ENCODE results near the gene TMEM139. TPM values are rescaled to one million over a fixed set of nuclear protein-coding genes. Genes with fewer than 3 reads are reported as not detected.

Gene TMEM139
- total RNA-seq, 1 experiment from 2014 or later, result 1.5 TPM

DNA sequence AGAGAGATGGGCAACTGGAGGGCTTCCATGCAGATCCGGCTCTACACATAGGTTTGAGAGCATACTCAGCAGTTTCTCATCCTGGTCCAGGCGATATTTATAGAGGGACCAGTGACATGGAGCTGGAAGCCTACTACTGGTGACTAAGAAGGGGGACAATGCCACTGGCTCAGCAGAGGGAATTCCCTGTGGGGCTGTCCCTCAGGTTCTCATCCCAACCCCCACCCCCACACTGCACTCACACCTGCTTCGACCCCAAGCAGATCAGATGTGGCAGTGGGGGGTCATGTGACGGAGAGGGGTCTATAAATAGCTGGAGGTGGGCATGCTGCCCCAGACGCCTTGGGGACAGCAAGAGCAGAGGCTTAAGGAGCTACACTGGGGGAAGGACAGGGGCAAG is 31.0 kb downstream of the TMEM139 start, which contains the start of gene CLCN1:
TSS of gene CLCN1 (plus strand) at position 336 of the 400 bp plus-strand sequence. CDS start 102 bp downstream, outside the sequence.
- Mint-ChIP-seq H3K27me3 (ENCODE audit: low read depth) (no peaks in the 10 kb centered on the region; the same call in 1 of the 2 replicates), H3K27ac (no peak within 1 kb of the TSS), H3K4me3 (no peak within 1 kb of the TSS), H3K9me3 (no peaks in the 10 kb centered on the region), H3K36me3 (no peaks in the 10 kb centered on the region), H3K4me1 (peaks cover 7% of the 10 kb centered on the region; the same call in 1 of the 2 replicates)
- ChIA-PET CTCF (interaction anchor here (0.6 to 1.3 kb wide), 7 partner anchors 10 to 109 kb away, joined by 3 to 6 read pairs (median 3); no protein-coding TSS in a partner anchor), POLR2A (no interaction called here)
- TF ChIP-seq JAZF1 (CRISPR knock-in tag; IDR thresholded peaks at IDR 0.05), result no peak
- TF ChIP-seq, protein P1, sequence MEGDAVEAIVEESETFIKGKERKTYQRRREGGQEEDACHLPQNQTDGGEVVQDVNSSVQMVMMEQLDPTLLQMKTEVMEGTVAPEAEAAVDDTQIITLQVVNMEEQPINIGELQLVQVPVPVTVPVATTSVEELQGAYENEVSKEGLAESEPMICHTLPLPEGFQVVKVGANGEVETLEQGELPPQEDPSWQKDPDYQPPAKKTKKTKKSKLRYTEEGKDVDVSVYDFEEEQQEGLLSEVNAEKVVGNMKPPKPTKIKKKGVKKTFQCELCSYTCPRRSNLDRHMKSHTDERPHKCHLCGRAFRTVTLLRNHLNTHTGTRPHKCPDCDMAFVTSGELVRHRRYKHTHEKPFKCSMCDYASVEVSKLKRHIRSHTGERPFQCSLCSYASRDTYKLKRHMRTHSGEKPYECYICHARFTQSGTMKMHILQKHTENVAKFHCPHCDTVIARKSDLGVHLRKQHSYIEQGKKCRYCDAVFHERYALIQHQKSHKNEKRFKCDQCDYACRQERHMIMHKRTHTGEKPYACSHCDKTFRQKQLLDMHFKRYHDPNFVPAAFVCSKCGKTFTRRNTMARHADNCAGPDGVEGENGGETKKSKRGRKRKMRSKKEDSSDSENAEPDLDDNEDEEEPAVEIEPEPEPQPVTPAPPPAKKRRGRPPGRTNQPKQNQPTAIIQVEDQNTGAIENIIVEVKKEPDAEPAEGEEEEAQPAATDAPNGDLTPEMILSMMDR (IDR thresholded peaks at IDR 0.05), result no peak
- TF ChIP-seq RORB (CRISPR knock-in tag; IDR thresholded peaks at IDR 0.05), result no peak
- TF ChIP-seq FOXJ3 (CRISPR knock-in tag; IDR thresholded peaks at IDR 0.05; ENCODE audit: borderline replicate concordance), result no peak
- no peak for TF ChIP-seq TEAD4 (CRISPR knock-in tag; IDR thresholded peaks at IDR 0.05)
- no peak for TF ChIP-seq KAT7 (CRISPR knock-in tag; IDR thresholded peaks at IDR 0.05; ENCODE audit: borderline replicate concordance)
- no peak for TF ChIP-seq ZNF532 (CRISPR knock-in tag; IDR thresholded peaks at IDR 0.05; ENCODE audit: borderline replicate concordance)
- no peak for TF ChIP-seq ETV6 (CRISPR knock-in tag; IDR thresholded peaks at IDR 0.05)
- no peak for TF ChIP-seq GRHL2 (CRISPR knock-in tag; IDR thresholded peaks at IDR 0.05; ENCODE audit: insufficient replicate concordance, severe bottlenecking)
- no peak for TF ChIP-seq EMX1 (CRISPR knock-in tag; IDR thresholded peaks at IDR 0.05)
- ATAC-seq (no peak), DNase-seq (ENCODE audit: low spot score) (no peak)

GRCh38 chr7:143316492-143316891 is 31.7 kb downstream of the TMEM139 start:
- no peaks in the 10 kb centered on the region for H3K36me3 Mint-ChIP-seq
- TF ChIP-seq ZNF532 (CRISPR knock-in tag; IDR thresholded peaks at IDR 0.05; ENCODE audit: borderline replicate concordance) (no peak), TCF7 (CRISPR knock-in tag; IDR thresholded peaks at IDR 0.05; ENCODE audit: low read depth) (no peak), NR3C1 (CRISPR knock-in tag; conservative IDR thresholded peaks at IDR 0.05; ENCODE audit: low read depth) (no peak), ESRRA (CRISPR knock-in tag; IDR thresholded peaks at IDR 0.05; ENCODE audit: borderline replicate concordance) (no peak), IRF2 (CRISPR knock-in tag; IDR thresholded peaks at IDR 0.05; ENCODE audit: borderline replicate concordance, low read depth) (no peak), HMGA2 (CRISPR knock-in tag; IDR thresholded peaks at IDR 0.05) (no peak), NFYB (CRISPR knock-in tag; conservative IDR thresholded peaks at IDR 0.05; ENCODE audit: low read depth) (no peak), PRRX2 (CRISPR knock-in tag; IDR thresholded peaks at IDR 0.05) (no peak), ELF4 (CRISPR knock-in tag; IDR thresholded peaks at IDR 0.05; ENCODE audit: low read depth) (no peak), MLX (CRISPR knock-in tag; IDR thresholded peaks at IDR 0.05) (no peak), ZBTB43 (CRISPR knock-in tag; IDR thresholded peaks at IDR 0.05) (no peak)
- TF ChIP-seq, protein P1 (IDR thresholded peaks at IDR 0.05), result no peak

More at GRCh38 chr7:143316492-143316891, 31.7 kb downstream of the TMEM139 start:
- no peaks in the 10 kb centered on the region for H3K9me3 Mint-ChIP-seq
- H3K27me3 Mint-ChIP-seq (ENCODE audit: low read depth), result no peaks in the 10 kb centered on the region; the same call in 1 of the 2 replicates
- ChIA-PET POLR2A (no interaction called here), CTCF (interaction anchor here (0.7 to 1.3 kb wide), 6 partner anchors 11 to 91 kb away, joined by 3 to 6 read pairs (median 3); no protein-coding TSS in a partner anchor)
- ATAC-seq (no peak), DNase-seq (ENCODE audit: low spot score) (no peak)
- no peak overlapping the region for H3K4me3 Mint-ChIP-seq
- H3K27ac Mint-ChIP-seq, result no peak overlapping the region
- peaks cover 7% of the 10 kb centered on the region; the same call in 1 of the 2 replicates for H3K4me1 Mint-ChIP-seq
